Adrenal gland (tissue), 12 donors: Measurements from ENCODE around the gene UBL3. TPM values are rescaled to one million over a fixed set of nuclear protein-coding genes. Genes with fewer than 3 reads are reported as not detected.

Experiments used
- DNase-seq, 7 donors: peaks; one replicate each; pipeline ENCODE4 v3.0.0-alpha.2; 2019 to 2020
- H3K27ac ChIP-seq, 5 donors: fragments of 200-600 bp; sonication (generic) in 4 of 5; 1 replicate in 3 of 5; 2 replicates in 2 of 5; pipeline versions ENCODE4 v1.5.1 to v1.8.0; 2016 to 2020; ENCODE audit warnings: mild to moderate bottlenecking in 1 of 5
- H3K27me3 ChIP-seq: fragments of 200-600 bp; 2 replicates; pipeline ENCODE4 v1.8.0; 2021
- H3K36me3 ChIP-seq, 2 donors: fragments of 200-600 bp; replicated peaks in 1 of 2; 1 replicate in 1 of 2; 2 replicates in 1 of 2; pipeline versions ENCODE4 v1.5.1 to v1.8.0; 2018 to 2022
- H3K4me1 ChIP-seq, 2 donors: fragments of 200-600 bp; replicated peaks in 1 of 2; 1 replicate in 1 of 2; 2 replicates in 1 of 2; pipeline versions ENCODE4 v1.5.1 to v1.8.0; 2018 to 2021
- H3K4me3 ChIP-seq, 4 donors: fragments of 200-600 bp; sonication (generic) in 3 of 4; one replicate each; pipeline ENCODE4 v1.5.1; 2016 to 2018
- H3K9me3 ChIP-seq, 3 donors: fragments of 200-600 bp; sonication (generic) in 1 of 3; replicated peaks in 1 of 3; 1 replicate in 2 of 3; 2 replicates in 1 of 3; pipeline versions ENCODE4 v1.5.1 to v1.8.0; 2016 to 2021
- CTCF ChIP-seq, 6 experiments: fragments of 450-650 bp in 4 of 6; fragments of 200-600 bp in 2 of 6; sonication (generic) in 1 of 6; IDR thresholded peaks; 1 replicate in 5 of 6; 2 replicates in 1 of 6; pipeline versions ENCODE4 v1.5.1 to v1.8.0; 2016 to 2021; ENCODE audit warnings: antibody characterized with exemption in 6 of 6, mild to moderate bottlenecking in 2 of 6, moderate library complexity in 1 of 6
- POLR2A ChIP-seq, 2 donors: fragments of 450-650 bp; IDR thresholded peaks; one replicate each; pipeline ENCODE4 v1.6.1; 2017; ENCODE audit warnings: antibody characterized with exemption in 2 of 2, mild to moderate bottlenecking in 2 of 2, moderate library complexity in 1 of 2
- WGBS, 4 donors: extraction: QIAGEN DNeasy Blood & Tissue Kit in 2 of 4; methylation state at CpG; one replicate each; pipeline versions ENCODE4 v1.1.5 to v1.1.7; 2013 to 2017; 5-methylcytosine and 5-hydroxymethylcytosine counted together
- intact Hi-C, 2 donors: fragments of 100-400 bp; cut with DNase I; formaldehyde crosslinking; loops; one replicate each; pipeline versions ENCODE4 v1.14.1 to v1.15.0; 2022 to 2023
- polyA plus RNA-seq, 3 donors: library from polyadenylated mRNA; stranded (reverse); fragments of 200-250 nt in 2 of 3; fragments of 350-450 nt in 1 of 3; fragmentation: Illumina TruSeq in 1 of 3; extraction: RNeasy Lipid Tissue Mini Kit (QIAGEN cat#74804) in 1 of 3; gene quantifications; one replicate each; pipeline ENCODE4 v1.2.3, GENCODE V29; 2013 to 2014
- total RNA-seq, 9 donors: library from RNA; depleted of rRNA in 4 of 9; stranded (reverse); fragments of >200 nt in 4 of 9; fragments of 120-200 nt in 1 of 9; fragmentation: NEBNext Ultra II Directional in 1 of 9; extraction: Animal tissue kit (Norgen Biotek cat#: 25700) in 1 of 9; gene quantifications; one replicate each; pipeline versions ENCODE4 v1.1.0 to v1.2.4, GENCODE V29; 2013 to 2023
- donor health status: healthy with polysubstance abuse.
- donor health status: Bipolar disorder and iron deficiency.
- donor health status: DM: yes; HTN: yes; CAD: no.
- donor health status: DM: no; HTN: no; CAD: no.
- donor health status: DM: no; HTN: no; CAD: no.
- donor health status: DM: yes; HTN: yes; CAD: no.

UBL3 gene
- total and polyA plus RNA-seq, 12 donors, result 7.7 to 41.5 (median 24.3) TPM

- H3K9me3 ChIP-seq, result no peaks in the 10 kb centered on the region
- no peak for TF ChIP-seq POLR2A (IDR thresholded peaks at IDR 0.05)
- TF ChIP-seq CTCF (IDR thresholded peaks at IDR 0.05), result no peak
- H3K36me3 ChIP-seq, result no peaks in the 10 kb centered on the region
- WGBS, 4 donors, result 69 to 76% (median 70%) methylated on average over 5 of the region's 5 CpGs
- H3K4me3 ChIP-seq, result no peak overlapping the region
- DNase-seq, result no peak
- intact Hi-C loops, result no loop called here
- H3K27me3 ChIP-seq, result no peaks in the 10 kb centered on the region
- H3K4me1 ChIP-seq, result no peaks in the 10 kb centered on the region
- no peak overlapping the region for H3K27ac ChIP-seq
These were observed 100.3 kb downstream of the UBL3 start for GRCh38 chr13:29750183-29750530.

DNA sequence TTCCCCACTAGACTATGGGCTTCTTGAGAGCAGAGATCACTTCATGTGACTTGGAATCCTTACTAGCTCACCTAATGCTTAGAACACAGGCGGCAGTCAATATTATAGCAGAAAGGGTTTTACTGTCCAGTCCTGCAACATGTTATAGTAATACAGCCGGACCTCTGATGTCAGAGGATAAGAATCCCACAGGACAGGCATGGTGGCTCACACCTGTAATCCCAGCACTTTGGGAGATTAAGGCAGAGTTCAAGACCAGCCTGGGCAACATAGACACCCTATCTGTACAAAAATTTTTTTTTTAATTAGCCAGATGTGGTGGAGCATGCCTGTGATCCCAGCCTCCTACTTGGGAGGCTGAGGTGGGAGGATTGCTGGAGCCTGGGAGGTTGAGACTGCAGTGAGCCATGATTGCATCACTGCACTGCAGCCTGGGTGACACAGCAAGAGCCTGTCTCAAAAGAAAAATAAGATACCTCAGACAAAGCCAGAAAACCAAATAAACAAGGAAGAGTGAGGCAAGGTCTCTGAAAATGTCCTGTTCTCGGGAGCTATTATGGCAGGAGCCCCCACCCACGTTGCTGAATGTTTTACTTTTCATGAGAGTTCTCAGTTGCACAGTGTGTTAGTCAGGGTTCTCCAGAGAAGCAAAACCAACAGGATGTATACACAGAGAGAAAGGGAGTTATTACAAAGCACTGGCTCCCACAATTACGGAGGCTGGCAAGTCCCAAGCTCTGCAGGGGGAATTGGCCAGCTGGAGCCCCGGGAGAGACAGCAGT, 100.8 kb downstream of the UBL3 start:
- 79 to 85% (median 84%) methylated on average over 6 of the region's 6 CpGs for WGBS, 4 donors
- TF ChIP-seq CTCF (IDR thresholded peaks at IDR 0.05) (no peak), POLR2A (IDR thresholded peaks at IDR 0.05) (no peak)
- H3K36me3 ChIP-seq, result no peaks in the 10 kb centered on the region
- no peaks in the 10 kb centered on the region for H3K9me3 ChIP-seq
- no peak overlapping the region for H3K27ac ChIP-seq
- intact Hi-C loops, result no loop called here
- no peak overlapping the region for H3K4me3 ChIP-seq
- H3K27me3 ChIP-seq, result no peaks in the 10 kb centered on the region
- no peaks in the 10 kb centered on the region for H3K4me1 ChIP-seq
- no peak for DNase-seq

DNA sequence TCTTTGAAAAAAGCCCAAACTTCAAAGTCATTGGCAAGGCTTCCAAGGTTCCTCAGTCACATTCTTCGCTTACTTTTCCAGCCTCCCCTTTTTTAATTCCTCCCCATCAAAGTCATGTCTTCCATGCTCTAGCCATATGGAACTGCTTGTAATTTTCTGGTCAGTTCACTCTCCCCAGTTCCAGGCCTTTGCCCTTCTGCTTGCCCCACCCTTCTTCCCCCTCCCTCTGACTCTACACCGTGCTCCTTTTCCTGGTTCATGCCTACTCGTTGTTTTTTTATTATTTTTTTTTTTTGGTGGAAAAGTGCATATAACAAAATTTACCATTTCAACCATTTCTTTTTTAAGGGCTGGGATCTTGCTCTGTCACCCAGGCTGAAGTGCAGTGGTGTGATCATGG, 102.3 kb downstream of the UBL3 start:
- intact Hi-C loops, result no loop called here

GRCh38 chr13:29746148-29746677, 104.2 kb downstream of the UBL3 start:
- Histone ChIP-seq H3K4me3 (no peak overlapping the region), H3K36me3 (no peaks in the 10 kb centered on the region), H3K9me3 (no peaks in the 10 kb centered on the region), H3K27ac (no peak overlapping the region), H3K27me3 (no peaks in the 10 kb centered on the region), H3K4me1 (no peaks in the 10 kb centered on the region)
- DNase-seq, result no peak
- intact Hi-C loops, result no loop called here
- TF ChIP-seq CTCF (IDR thresholded peaks at IDR 0.05), result no peak
- no peak for TF ChIP-seq POLR2A (IDR thresholded peaks at IDR 0.05)
- WGBS, 4 donors, result 69 to 78% (median 73%) methylated on average over 6 of the region's 6 CpGs

More for the DNA sequence above, 102.3 kb downstream of the UBL3 start:
- no peaks in the 10 kb centered on the region for H3K36me3 ChIP-seq
- WGBS, 4 donors, result 78 to 85% (median 78%) methylated on average over 3 of the region's 3 CpGs
- no peaks in the 10 kb centered on the region for H3K27me3 ChIP-seq
- no peak overlapping the region for H3K27ac ChIP-seq
- TF ChIP-seq CTCF (IDR thresholded peaks at IDR 0.05) (no peak), POLR2A (IDR thresholded peaks at IDR 0.05) (no peak)
- DNase-seq, result no peak
- no peaks in the 10 kb centered on the region for H3K9me3 ChIP-seq
- H3K4me1 ChIP-seq, result no peaks in the 10 kb centered on the region
- H3K4me3 ChIP-seq, result no peak overlapping the region
